HG03025 (cell line): ENCODE measurements around the gene CIZ1.
"Not testable (repeated sequence)": the region's sequence is repeated elsewhere in the genome, so short reads cannot be mapped to it uniquely, and the experiment has no call there.

Experiments
- ATAC-seq: cut with Tn5 transposase; IDR thresholded peaks from one replicate; pipeline ENCODE4 v1.9.1; 2021; ENCODE audit warnings: mild to moderate bottlenecking, moderate library complexity; ENCODE audit not compliant: unreplicated experiment, low FRiP score

Gene CIZ1

GRCh38 chr9:128149001-128149701 lies 42.2 kb downstream of the CIZ1 start, which contains the start of gene LCN2:
Gene LCN2, plus strand, starts transcription at chr9:128149453. Its CDS starts 73 bp downstream, at chr9:128149526.
- ATAC-seq: no peak

- no peak for ATAC-seq
These were observed 42.8 kb downstream of the CIZ1 start for GRCh38 chr9:128148509-128149000.

- ATAC-seq: no peak
These were observed 44.7 kb downstream of the CIZ1 start for GRCh38 chr9:128146591-128147120.

GRCh38 chr9:128145951-128146351 lies 45.4 kb downstream of the CIZ1 start:
- no peak for ATAC-seq

GRCh38 chr9:128145536-128145935 lies 45.8 kb downstream of the CIZ1 start:
- ATAC-seq: no peak

GRCh38 chr9:128144239-128145181 lies 46.9 kb downstream of the CIZ1 start:
- no peak for ATAC-seq

- ATAC-seq: no peak
These were observed 47.7 kb downstream of the CIZ1 start for GRCh38 chr9:128143525-128144238.

- ATAC-seq: no peak
These were observed 48.8 kb downstream of the CIZ1 start for GRCh38 chr9:128142596-128142995.

GRCh38 chr9:128142061-128142460 lies 49.3 kb downstream of the CIZ1 start:
- ATAC-seq: no peak

GRCh38 chr9:128141604-128142003 lies 49.8 kb downstream of the CIZ1 start:
- no peak for ATAC-seq

- no peak for ATAC-seq
These were observed 51.8 kb downstream of the CIZ1 start for GRCh38 chr9:128139621-128140020.

GRCh38 chr9:128138001-128138400 lies 53.4 kb downstream of the CIZ1 start:
- ATAC-seq: no peak

GRCh38 chr9:128136816-128137793 lies 54.3 kb downstream of the CIZ1 start:
- no peak for ATAC-seq

GRCh38 chr9:128135561-128135960 lies 55.8 kb downstream of the CIZ1 start:
- ATAC-seq: not testable (repeated sequence)

- not testable (repeated sequence) for ATAC-seq
These were observed 59.2 kb downstream of the CIZ1 start for GRCh38 chr9:128132139-128132538.

- not testable (repeated sequence) for ATAC-seq
These were observed 60.0 kb downstream of the CIZ1 start for GRCh38 chr9:128131346-128131745.

GRCh38 chr9:128130651-128131050 lies 60.7 kb downstream of the CIZ1 start:
- ATAC-seq: not testable (repeated sequence)

GRCh38 chr9:128129976-128130590 lies 61.3 kb downstream of the CIZ1 start:
- not testable (repeated sequence) for ATAC-seq
